H1 (cell line): ENCODE measurements around the gene EZH1. TPM values are rescaled to one million over a fixed set of nuclear protein-coding genes. Genes with fewer than 3 reads are reported as not detected.
A peak's percentile ranks its signal among the peaks of the same experiment; 100 is the strongest.

Source experiments
- CTCF ChIA-PET: fragments of 300-600 bp; sonication (Branson Sonifier 250); formaldehyde crosslinking; loops from one replicate; lab custom pipeline; 2021; ENCODE audit not compliant: partially characterized antibody; lab: Charles Lee
- POLR2A ChIA-PET: fragments of 300-600 bp; sonication (Branson Sonifier 250); formaldehyde crosslinking; loops from one replicate; lab custom pipeline; 2021; ENCODE audit warnings: inconsistent platforms; ENCODE audit not compliant: partially characterized antibody; lab: Charles Lee
- DNase-seq, 2 experiments: peaks; one replicate each; pipeline versions ENCODE4 v3.0.0 to v3.0.0-alpha.2; 2010 to 2022; ENCODE audit warnings: low spot score in 2 of 2, low read depth in 1 of 2, mixed read lengths in 1 of 2
- FAIRE-seq: peaks from 2 replicates; lab custom pipeline; 2011; peaks lifted over from hg19 to GRCh38; lab: Jason Lieb, UNC
- H2AFZ ChIP-seq: 2 replicates; pipeline ENCODE4 v1.8.1; 2012; ENCODE audit warnings: low read length, inconsistent platforms
- H2AK5ac ChIP-seq: 2 replicates; pipeline ENCODE4 v1.6.1; 2013; ENCODE audit warnings: low read depth, low read length
- H2BK120ac ChIP-seq: replicated peaks from 2 replicates; pipeline ENCODE3; 2013; ENCODE audit warnings: low read depth, low read length, inconsistent platforms
- H2BK12ac ChIP-seq: 2 replicates; pipeline ENCODE4 v1.6.1; 2013; ENCODE audit warnings: low read depth, low read length
- H2BK15ac ChIP-seq: 2 replicates; pipeline ENCODE4 v1.6.1; 2013; ENCODE audit warnings: low read length
- H2BK20ac ChIP-seq: 2 replicates; pipeline ENCODE4 v1.6.1; 2013; ENCODE audit warnings: low read length
- H2BK5ac ChIP-seq: 2 replicates; pipeline ENCODE4 v1.6.1; 2013; ENCODE audit warnings: low read depth, low read length
- H3K14ac ChIP-seq: 2 replicates; pipeline ENCODE4 v1.6.1; 2013; ENCODE audit warnings: inconsistent platforms; ENCODE audit not compliant: insufficient read length
- H3K18ac ChIP-seq: 2 replicates; pipeline ENCODE4 v1.6.1; 2013; ENCODE audit warnings: low read length; ENCODE audit errors: extremely low read depth
- H3K23ac ChIP-seq: 2 replicates; pipeline ENCODE4 v1.6.1; 2013; ENCODE audit warnings: inconsistent platforms; ENCODE audit not compliant: insufficient read length
- H3K23me2 ChIP-seq: 2 replicates; pipeline ENCODE4 v1.6.1; 2013; ENCODE audit warnings: low read depth, low read length
- H3K27ac ChIP-seq: 2 replicates; pipeline ENCODE4 v1.6.1; 2011; ENCODE audit warnings: low read depth, low read length, inconsistent platforms
- H3K27me3 ChIP-seq, 4 experiments: replicated peaks in 1 of 4; 1 replicate in 1 of 4; 2 replicates in 3 of 4; pipeline versions ENCODE4 v1.6.1 to v1.8.1; 2011 to 2013; ENCODE audit warnings: low read length in 3 of 4, mild to moderate bottlenecking in 3 of 4, inconsistent platforms in 2 of 4, mixed read lengths in 2 of 4, moderate library complexity in 1 of 4; ENCODE audit not compliant: control insufficient read depth in 3 of 4, insufficient read depth in 3 of 4; ENCODE audit errors: extremely low read depth in 1 of 4
- H3K36me3 ChIP-seq, 4 experiments: 2 replicates each; pipeline versions ENCODE4 v1.6.1 to v1.8.1; 2011 to 2013; ENCODE audit warnings: mild to moderate bottlenecking in 4 of 4, low read length in 3 of 4, moderate library complexity in 2 of 4, control low read depth in 1 of 4, inconsistent platforms in 1 of 4; ENCODE audit not compliant: insufficient read depth in 4 of 4, control insufficient read depth in 2 of 4
- H3K4ac ChIP-seq: replicated peaks from 2 replicates; pipeline ENCODE3; 2013; ENCODE audit warnings: low read length, low read depth, mixed read lengths, inconsistent platforms; ENCODE audit not compliant: insufficient read length
- H3K4me1 ChIP-seq, 4 experiments: replicated peaks in 1 of 4; 1 replicate in 1 of 4; 2 replicates in 3 of 4; pipeline versions ENCODE4 v1.6.1 to v1.8.1; 2011 to 2013; ENCODE audit warnings: low read length in 3 of 4, inconsistent platforms in 2 of 4, mixed read lengths in 1 of 4; ENCODE audit not compliant: insufficient read depth in 4 of 4, control insufficient read depth in 3 of 4
- H3K4me2 ChIP-seq, 2 experiments: 2 replicates each; pipeline versions ENCODE4 v1.6.1 to v1.8.1; 2011 to 2013; ENCODE audit warnings: low read depth in 2 of 2, low read length in 2 of 2, control low read depth in 1 of 2, inconsistent platforms in 1 of 2, mild to moderate bottlenecking in 1 of 2; ENCODE audit not compliant: insufficient read depth in 1 of 2
- H3K4me3 ChIP-seq, 4 experiments: fragments of 200-600, 300-600 bp in 1 of 4; sonication (generic), shearing (Covaris generic), sonication (Bioruptor Twin) in 1 of 4; 2 replicates each; pipeline versions ENCODE4 v1.5.1 to v1.8.1; 2011 to 2016; ENCODE audit warnings: low read length in 4 of 4, low read depth in 3 of 4, control low read depth in 2 of 4, inconsistent platforms in 2 of 4, mild to moderate bottlenecking in 2 of 4, mixed read lengths in 1 of 4, moderate library complexity in 1 of 4; ENCODE audit not compliant: insufficient read depth in 2 of 4; ENCODE audit errors: extremely low read depth in 1 of 4
- H3K56ac ChIP-seq: replicated peaks from 2 replicates; pipeline ENCODE3; 2013; ENCODE audit warnings: low read depth, mild to moderate bottlenecking, mixed read lengths, low read length, inconsistent platforms; ENCODE audit not compliant: insufficient read length
- H3K79me1 ChIP-seq: 2 replicates; pipeline ENCODE4 v1.6.1; 2013; ENCODE audit warnings: low read depth, low read length, control low read depth
- H3K79me2 ChIP-seq, 2 experiments: 2 replicates each; pipeline versions ENCODE4 v1.6.1 to v1.8.1; 2012 to 2013; ENCODE audit warnings: low read length in 2 of 2, mild to moderate bottlenecking in 2 of 2, inconsistent platforms in 1 of 2; ENCODE audit not compliant: insufficient read depth in 2 of 2, control insufficient read depth in 1 of 2
- H3K9ac ChIP-seq, 4 experiments: replicated peaks in 1 of 4; 1 replicate in 1 of 4; 2 replicates in 3 of 4; pipeline versions ENCODE4 v1.6.1 to v1.8.1; 2011 to 2013; ENCODE audit warnings: low read depth in 3 of 4, low read length in 3 of 4, control low read depth in 2 of 4, mild to moderate bottlenecking in 2 of 4, moderate library complexity in 2 of 4, inconsistent platforms in 1 of 4; ENCODE audit errors: extremely low read depth in 1 of 4
- H3K9me3 ChIP-seq, 2 experiments: 2 replicates each; pipeline versions ENCODE4 v1.6.1 to v1.8.1; 2012 to 2013; ENCODE audit warnings: mild to moderate bottlenecking in 2 of 2, moderate library complexity in 2 of 2, control low read depth in 1 of 2, inconsistent platforms in 1 of 2, low read depth in 1 of 2, low read length in 1 of 2, mixed read lengths in 1 of 2; ENCODE audit not compliant: insufficient read depth in 2 of 2
- H4K20me1 ChIP-seq, 2 experiments: replicated peaks in 1 of 2; 2 replicates each; pipeline versions ENCODE3 to v1.8.1; 2011 to 2013; ENCODE audit warnings: inconsistent platforms in 2 of 2, low read length in 2 of 2, mild to moderate bottlenecking in 1 of 2; ENCODE audit not compliant: insufficient read depth in 2 of 2, control insufficient read depth in 1 of 2
- H4K5ac ChIP-seq: 2 replicates; pipeline ENCODE4 v1.6.1; 2013; ENCODE audit warnings: low read length, low read depth, mixed read lengths, inconsistent platforms; ENCODE audit not compliant: insufficient read length
- H4K8ac ChIP-seq: 2 replicates; pipeline ENCODE4 v1.8.0; 2013; ENCODE audit warnings: mild to moderate bottlenecking, moderate library complexity, low read length, inconsistent platforms; ENCODE audit not compliant: insufficient read depth; ENCODE audit errors: extremely low read depth
- H4K91ac ChIP-seq: replicated peaks from 2 replicates; pipeline ENCODE3; 2013; ENCODE audit warnings: low read length, mixed read lengths, inconsistent platforms; ENCODE audit not compliant: insufficient read length
- HDAC2 ChIP-seq, 2 experiments: fragments of 300-600 bp in 1 of 2; sonication (generic) in 1 of 2; IDR thresholded peaks; 2 replicates each; pipeline ENCODE4 v1.6.1; 2011 to 2012; ENCODE audit warnings: low read depth in 2 of 2, low read length in 2 of 2, mild to moderate bottlenecking in 2 of 2, moderate library complexity in 2 of 2, borderline replicate concordance in 1 of 2, inconsistent platforms in 1 of 2
- KDM1A ChIP-seq: fragments of 200-600, 300-600 bp; sonication (generic); IDR thresholded peaks from 2 replicates; pipeline ENCODE4 v1.7.1; 2016; ENCODE audit warnings: mild to moderate bottlenecking, low read length, borderline replicate concordance
- KDM4A ChIP-seq: IDR thresholded peaks from one replicate; pipeline ENCODE4 v1.7.1; 2012; ENCODE audit warnings: low read depth, mild to moderate bottlenecking, moderate library complexity, low read length, inconsistent platforms; ENCODE audit not compliant: severe bottlenecking
- POLR2A ChIP-seq, 2 experiments: IDR thresholded peaks; 1 replicate in 1 of 2; 2 replicates in 1 of 2; pipeline ENCODE4 v1.6.1; 2011; ENCODE audit warnings: low read depth in 2 of 2, low read length in 2 of 2, mild to moderate bottlenecking in 2 of 2; ENCODE audit errors: control extremely low read depth in 1 of 2
- POLR2AphosphoS5 ChIP-seq: IDR thresholded peaks from 2 replicates; pipeline ENCODE4 v1.6.1; 2011; ENCODE audit warnings: low read depth, low read length
- RAD21 ChIP-seq, 2 experiments: IDR thresholded peaks in 1 of 2; conservative IDR thresholded peaks in 1 of 2; 2 replicates each; pipeline ENCODE4 v1.6.1; 2011; ENCODE audit warnings: low read depth in 2 of 2, low read length in 2 of 2, improper control_type of control experiment in 1 of 2, inconsistent platforms in 1 of 2, mild to moderate bottlenecking in 1 of 2, moderate library complexity in 1 of 2
- SIRT6 ChIP-seq: IDR thresholded peaks from one replicate; pipeline ENCODE4 v1.7.1; 2012; ENCODE audit warnings: low read length, inconsistent platforms
- SP2 ChIP-seq: IDR thresholded peaks from 2 replicates; pipeline ENCODE4 v1.6.1; 2012; ENCODE audit warnings: mild to moderate bottlenecking, low read length, inconsistent platforms
- TAF1 ChIP-seq: IDR thresholded peaks from 2 replicates; pipeline ENCODE4 v1.6.1; 2011; ENCODE audit warnings: mild to moderate bottlenecking, low read depth, low read length
- ZNF274 ChIP-seq: IDR thresholded peaks from 2 replicates; pipeline ENCODE4 v1.7.0; 2012; ENCODE audit warnings: low read length, borderline replicate concordance; ENCODE audit errors: extremely low read depth
- WGBS, 2 experiments: shearing (Covaris generic) in 1 of 2; methylation state at CpG; one replicate each; pipeline versions ENCODE4 v1.1.6 to v1.1.7; 2013 to 2015; ENCODE audit warnings: low lambda C conversion rate in 2 of 2, mixed read lengths in 2 of 2, inconsistent platforms in 1 of 2, low coverage in 1 of 2, missing lambda C conversion rate in 1 of 2; ENCODE audit not compliant: insufficient replicate concordance in 2 of 2, insufficient coverage in 1 of 2, insufficient read length in 1 of 2; ENCODE audit errors: extremely low coverage in 1 of 2, missing lambda C conversion rate in 1 of 2; 5-methylcytosine and 5-hydroxymethylcytosine counted together
- polyA plus RNA-seq, 7 experiments: library from polyadenylated mRNA; depleted of rRNA in 3 of 7; stranded (reverse) in 5 of 7; unstranded in 2 of 7; fragments of >200 nt in 5 of 7; fragments of 200-250 nt in 2 of 7; gene quantifications; 1 replicate in 5 of 7; 2 replicates in 1 of 7; 4 replicates in 1 of 7; pipeline versions ENCODE4 v1.2.1 to v1.2.3, GENCODE V29; 2011 to 2013; ENCODE audit warnings: missing spikeins in 2 of 7, mixed read lengths in 2 of 7
- total RNA-seq: library from RNA; stranded (reverse); fragmentation: NEBNext Ultra II Directional; extraction: Animal tissue kit (Norgen Biotek cat#: 25700); gene quantifications from 2 replicates; pipeline ENCODE4 v1.2.1, GENCODE V29; 2021

The EZH1 gene
- total and polyA plus RNA-seq, 2 of the 8 experiments (the other 6 are each of a cell fraction or from before 2014, with no cell fraction given) = 17.4 to 20.8 TPM

- Histone ChIP-seq H2BK20ac (no peak within 1 kb of the TSS), H4K8ac (peak within 1 kb of the TSS; percentile 80), H3K23me2 (peaks cover 11% of the 10 kb centered on the region), H3K4ac (no peak within 1 kb of the TSS), H2BK120ac (no peak within 1 kb of the TSS), H3K27ac (no peak within 1 kb of the TSS), H3K79me1 (no peaks in the 10 kb centered on the region), H3K9ac (peak within 1 kb of the TSS in 3 of 4 experiments; percentile 34 to 57 (median 43); a peak in 5 of 7 replicates), H3K4me2 (peak within 1 kb of the TSS; percentile 92 to 99), H3K79me2 (no peaks in the 10 kb centered on the region), H3K4me3 (peak within 1 kb of the TSS; percentile 38 to 76 (median 54)), H3K23ac (no peak within 1 kb of the TSS), H3K4me1 (peaks cover 0 to 14% (median 8%) of the 10 kb centered on the region in 4 experiments; a peak in 6 of 7 replicates), H4K5ac (no peak within 1 kb of the TSS), H2BK15ac (no peak within 1 kb of the TSS; the same call in 1 of the 2 replicates), H4K91ac (no peak within 1 kb of the TSS), H2BK12ac (no peak within 1 kb of the TSS; the same call in 1 of the 2 replicates), H3K36me3 (peaks cover 7 to 23% (median 14%) of the 10 kb centered on the region in 4 experiments; a peak in 6 of 8 replicates), H3K27me3 (peaks cover 6 to 23% (median 19%) of the 10 kb centered on the region in 4 experiments), H3K56ac (no peak within 1 kb of the TSS), H3K18ac (no peak within 1 kb of the TSS; the same call in none of the 2 replicates), H2BK5ac (peak within 1 kb of the TSS; percentile 30; the same call in 1 of the 2 replicates), H4K20me1 (no peaks in the 10 kb centered on the region), H2AFZ (no peak within 1 kb of the TSS), H3K9me3 (no peaks in the 10 kb centered on the region), H3K14ac (no peak within 1 kb of the TSS), H2AK5ac (no peak within 1 kb of the TSS)
- peak in 1 of 2 experiments; percentile 73 for DNase-seq
- CTCF ChIA-PET = interaction anchor here (0.6 to 2.1 kb wide), 4 partner anchors 17 to 218 kb away, joined by 3 to 5 read pairs (median 3); partner anchors contain the start of genes CNTD1, COA3 and RPL27
- no peak for FAIRE-seq
- POLR2A ChIA-PET = interaction anchor here (0.7 to 3.8 kb wide), 13 partner anchors 9 to 202 kb away, joined by 3 to 17 read pairs (median 4); partner anchors contain the start of genes CNTD1, COA3, PSMC3IP and RAMP2
- 5% methylated on average over 30 of the region's 65 CpGs; no CpG with 5 or more reads in 1 of the 2 experiments for WGBS, 2 experiments
- TF ChIP-seq ZNF274 = no peak
- no peak for TF ChIP-seq KDM1A
- no peak for TF ChIP-seq SP2
- TF ChIP-seq TAF1 = peak; percentile 50; the same call in 1 of the 2 replicates
- no peak for TF ChIP-seq SIRT6
- no peak for TF ChIP-seq HDAC2 (IDR thresholded peaks at IDR 0.05; ENCODE audit: borderline replicate concordance in 1 of 2, low read depth in 2 of 2, low read length in 2 of 2)
- TF ChIP-seq RAD21 (IDR thresholded peaks at IDR 0.05 in 1 of 2, conservative IDR thresholded peaks at IDR 0.05 in 1 of 2; ENCODE audit: low read depth in 2 of 2, low read length in 2 of 2) = no peak
- 0 out of 2 replicates have a peak, but pooled peaks have one; percentile 34 for TF ChIP-seq POLR2AphosphoS5
- TF ChIP-seq POLR2A (IDR thresholded peaks at IDR 0.05; ENCODE audit: control extremely low read depth in 1 of 2, low read depth in 2 of 2, low read length in 2 of 2) = peak in 1 of 2 experiments; percentile 77; a peak in 2 of 3 replicates
- TF ChIP-seq KDM4A = peak; percentile 67
These were observed 35.4 kb upstream of the EZH1 start, which contains the start of gene WNK4 for GRCh38 chr17:42779936-42780850. Gene WNK4, plus strand, starts transcription at chr17:42780610. Its CDS starts 89 bp downstream, at chr17:42780699.
